MCF 10A (cell line): ENCODE measurements around the gene SVBP. TPM values are rescaled to one million over a fixed set of nuclear protein-coding genes. Genes with fewer than 3 reads are reported as not detected.
A peak's percentile ranks its signal among the peaks of the same experiment; 100 is the strongest.
"Not testable (repeated sequence)": the region's sequence is repeated elsewhere in the genome, so short reads cannot be mapped to it uniquely, and the experiment has no call there.

ENCODE experiments used
- BruUV-seq: library from RNA; stranded (reverse); fragments of 400-500 nt; replicated peaks from 2 replicates; lab custom pipeline; 2021; lab: Mats Ljungman, UMichigan
- CTCF ChIA-PET: fragments of 300-600 bp; sonication (Branson Sonifier 250); formaldehyde crosslinking; extraction: SDS; loops from one replicate; lab custom pipeline; 2021; ENCODE audit warnings: antibody characterized with exemption, inconsistent platforms; lab: Yijun Ruan, JAX
- POLR2A ChIA-PET: fragments of 300-600, 350-650 bp; sonication (Branson Sonifier 250); formaldehyde crosslinking; extraction: SDS; loops from one replicate; lab custom pipeline; 2020; ENCODE audit warnings: antibody characterized with exemption, inconsistent platforms; lab: Yijun Ruan, JAX
- DNase-seq: peaks from one replicate; pipeline ENCODE4 v3.0.0-alpha.2; 2018; ENCODE audit not compliant: unreplicated experiment
- H3K27ac Mint-ChIP-seq: one replicate; pipeline ENCODE4 v1.8.0; 2022; ENCODE audit warnings: mild to moderate bottlenecking, low read depth, mixed read lengths; ENCODE audit not compliant: unreplicated experiment
- H3K27me3 Mint-ChIP-seq: one replicate; pipeline ENCODE4 v1.8.0; 2022; ENCODE audit warnings: mixed read lengths; ENCODE audit not compliant: insufficient read depth, unreplicated experiment
- H3K36me3 Mint-ChIP-seq: one replicate; pipeline ENCODE4 v1.8.0; 2022; ENCODE audit warnings: mild to moderate bottlenecking, moderate library complexity, mixed read lengths; ENCODE audit not compliant: insufficient read depth, unreplicated experiment
- H3K4me1 Mint-ChIP-seq: one replicate; pipeline ENCODE4 v1.8.0; 2022; ENCODE audit warnings: mixed read lengths; ENCODE audit not compliant: insufficient read depth, unreplicated experiment
- H3K4me3 Mint-ChIP-seq: one replicate; pipeline ENCODE4 v1.8.0; 2022; ENCODE audit warnings: mild to moderate bottlenecking, moderate library complexity, mixed read lengths; ENCODE audit not compliant: unreplicated experiment
- H3K9me3 Mint-ChIP-seq: one replicate; pipeline ENCODE4 v1.8.0; 2022; ENCODE audit warnings: mixed read lengths; ENCODE audit not compliant: unreplicated experiment
- intact Hi-C: fragments of 100-400 bp; cut with micrococcal nuclease; formaldehyde crosslinking; loops from 2 replicates; pipeline ENCODE4 v1.14.1; 2022
- total RNA-seq: library from RNA; stranded (reverse); gene quantifications from 2 replicates; pipeline ENCODE4 v1.2.3, GENCODE V29; 2022
- TF ChIP-seq, protein P1 (sequence below): fragments of 200-600 bp; IDR thresholded peaks from one replicate; pipeline ENCODE4 v1.8.0; 2022; ENCODE audit warnings: antibody characterized with exemption, mild to moderate bottlenecking; ENCODE audit not compliant: unreplicated experiment

Gene SVBP
- total RNA-seq, 1 experiment from 2014 or later, result 15.7 TPM

DNA sequence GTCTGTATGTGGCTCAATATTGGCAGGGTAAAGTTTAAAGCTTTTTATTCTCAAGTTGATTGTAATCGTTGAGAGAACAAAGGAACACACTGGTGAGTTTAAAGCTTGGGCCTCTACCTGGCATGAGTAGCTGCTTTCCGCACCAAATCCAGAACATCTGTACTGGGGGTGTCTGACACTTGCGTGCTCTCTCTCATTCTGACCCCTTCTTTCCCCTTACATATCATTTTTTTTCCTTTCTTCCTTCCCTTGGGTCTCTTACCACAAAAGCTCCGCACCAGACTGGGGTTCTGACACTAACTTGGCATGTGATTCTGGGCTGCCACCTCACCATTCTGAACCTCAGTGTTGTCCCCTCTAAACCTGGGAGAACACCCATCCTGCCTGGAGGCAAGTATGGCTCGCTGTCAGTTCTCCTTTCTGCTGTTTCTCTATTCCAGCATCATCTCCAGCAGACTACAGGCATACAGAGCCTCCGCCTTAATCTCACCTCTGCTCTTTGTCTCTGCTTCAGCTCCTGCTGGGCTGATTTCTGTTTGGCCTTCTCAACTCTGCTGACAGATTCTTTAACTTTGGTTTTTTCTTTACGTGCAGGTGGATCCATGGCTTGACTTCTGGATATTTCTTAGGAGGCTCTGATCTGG, 1.1 kb downstream of the SVBP start:
- intact Hi-C loops, result no loop called here
- peaks cover 21% of the 10 kb centered on the region for H3K4me1 Mint-ChIP-seq

DNA sequence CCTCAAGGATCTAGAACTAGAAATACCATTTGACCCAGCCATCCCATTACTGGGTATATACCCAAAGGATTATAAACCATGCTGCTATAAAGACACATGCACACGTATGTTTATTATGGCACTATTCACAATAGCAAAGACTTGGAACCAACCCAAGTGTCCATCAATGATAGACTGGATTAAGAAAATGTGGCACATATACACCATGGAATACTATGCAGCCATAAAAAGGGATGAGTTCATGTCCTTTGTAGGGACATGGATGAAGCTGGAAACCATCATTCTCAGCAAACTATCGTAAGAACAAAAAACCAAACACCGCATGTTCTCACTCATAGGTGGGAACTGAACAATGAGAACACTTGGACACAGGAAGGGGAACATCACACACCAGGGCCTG, 2.4 kb downstream of the SVBP start:
- H3K27me3 Mint-ChIP-seq, intact Hi-C loops, DNase-seq, H3K27ac Mint-ChIP-seq, H3K4me3 Mint-ChIP-seq, BruUV-seq, H3K9me3 Mint-ChIP-seq: not testable (repeated sequence)
- Mint-ChIP-seq H3K36me3 (peaks cover 10% of the 10 kb centered on the region), H3K4me1 (peaks cover 15% of the 10 kb centered on the region)
- ChIA-PET POLR2A (interaction anchor here (3.8 to 11.5 kb wide), 2 partner anchors 31 to 48 kb away, joined by 56 to 88 read pairs; partner anchors contain the start of genes C1orf50, P3H1 and ZNF691), CTCF (interaction anchor here (0.5 to 0.6 kb wide), 2 partner anchors 258 to 575 kb away, joined by 3 read pairs; partner anchors contain the start of genes MED8 and SZT2)

More for the DNA sequence above, 1.1 kb downstream of the SVBP start:
- peak overlapping the region; percentile 74 for H3K27ac Mint-ChIP-seq
- peak; percentile 3 for DNase-seq
- H3K9me3 Mint-ChIP-seq, result no peaks in the 10 kb centered on the region
- no peaks in the 10 kb centered on the region for H3K27me3 Mint-ChIP-seq
- CTCF ChIA-PET, result interaction anchor here (0.5 to 1.0 kb wide), 3 partner anchors 39 to 1299 kb away, joined by 3 to 4 read pairs (median 3); no protein-coding TSS in a partner anchor
- POLR2A ChIA-PET, result interaction anchor here (0.6 to 11.5 kb wide), 19 partner anchors 9 to 538 kb away, joined by 3 to 88 read pairs (median 4); partner anchors contain the start of genes C1orf50, P3H1, PPIH and ZNF691
- peak overlapping the region; percentile 71 for H3K4me3 Mint-ChIP-seq
- TF ChIP-seq, protein P1, sequence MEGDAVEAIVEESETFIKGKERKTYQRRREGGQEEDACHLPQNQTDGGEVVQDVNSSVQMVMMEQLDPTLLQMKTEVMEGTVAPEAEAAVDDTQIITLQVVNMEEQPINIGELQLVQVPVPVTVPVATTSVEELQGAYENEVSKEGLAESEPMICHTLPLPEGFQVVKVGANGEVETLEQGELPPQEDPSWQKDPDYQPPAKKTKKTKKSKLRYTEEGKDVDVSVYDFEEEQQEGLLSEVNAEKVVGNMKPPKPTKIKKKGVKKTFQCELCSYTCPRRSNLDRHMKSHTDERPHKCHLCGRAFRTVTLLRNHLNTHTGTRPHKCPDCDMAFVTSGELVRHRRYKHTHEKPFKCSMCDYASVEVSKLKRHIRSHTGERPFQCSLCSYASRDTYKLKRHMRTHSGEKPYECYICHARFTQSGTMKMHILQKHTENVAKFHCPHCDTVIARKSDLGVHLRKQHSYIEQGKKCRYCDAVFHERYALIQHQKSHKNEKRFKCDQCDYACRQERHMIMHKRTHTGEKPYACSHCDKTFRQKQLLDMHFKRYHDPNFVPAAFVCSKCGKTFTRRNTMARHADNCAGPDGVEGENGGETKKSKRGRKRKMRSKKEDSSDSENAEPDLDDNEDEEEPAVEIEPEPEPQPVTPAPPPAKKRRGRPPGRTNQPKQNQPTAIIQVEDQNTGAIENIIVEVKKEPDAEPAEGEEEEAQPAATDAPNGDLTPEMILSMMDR, result no peak
- TSS peak; percentile 56 for BruUV-seq
- H3K36me3 Mint-ChIP-seq, result peaks cover 10% of the 10 kb centered on the region

DNA sequence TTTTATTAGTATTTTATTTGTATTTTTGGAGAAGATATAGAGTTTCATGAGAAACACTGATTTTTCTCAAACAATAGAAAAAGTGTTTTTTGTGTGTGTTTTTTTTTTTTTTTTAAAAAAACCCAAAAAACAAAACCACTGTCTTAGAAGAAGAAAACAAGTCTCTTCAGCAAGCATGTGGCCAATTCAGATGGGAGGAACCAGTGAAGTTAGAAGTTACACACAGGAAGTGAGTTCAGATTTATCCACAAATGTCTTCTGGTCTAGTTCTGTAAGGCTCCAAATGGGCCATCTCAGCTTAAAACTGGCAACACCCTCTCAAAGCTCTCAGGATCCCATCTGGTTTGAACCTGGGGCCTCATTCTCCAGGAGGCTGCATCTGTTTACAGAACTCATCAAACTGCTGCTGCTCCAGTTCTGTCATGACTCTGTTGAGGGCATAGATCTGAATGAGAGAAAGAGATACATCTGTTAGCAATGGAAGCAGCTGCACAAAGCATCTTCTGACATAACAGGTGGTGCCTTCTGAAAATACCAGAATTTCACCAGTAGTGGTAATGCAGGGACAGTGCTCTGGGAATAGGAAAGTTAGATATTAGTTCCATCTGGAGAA, 10.0 kb downstream of the SVBP start:
- peaks cover 5% of the 10 kb centered on the region for H3K36me3 Mint-ChIP-seq
- H3K9me3 Mint-ChIP-seq, result no peaks in the 10 kb centered on the region
- ChIA-PET CTCF (interaction anchor here (1.9 kb wide), 1 partner anchor 267 kb away, joined by 6 read pairs; no protein-coding TSS in a partner anchor), POLR2A (interaction anchor here (1.2 to 1.4 kb wide), 2 partner anchors 9 to 40 kb away, joined by 4 read pairs; no protein-coding TSS in a partner anchor)
- TF ChIP-seq, protein P1, result no peak
- BruUV-seq, result no TSS peak
- H3K4me1 Mint-ChIP-seq, result no peaks in the 10 kb centered on the region
- DNase-seq, result no peak
- intact Hi-C loops, result no loop called here
- no peak overlapping the region for H3K4me3 Mint-ChIP-seq
- no peak overlapping the region for H3K27ac Mint-ChIP-seq
- H3K27me3 Mint-ChIP-seq, result no peaks in the 10 kb centered on the region

DNA sequence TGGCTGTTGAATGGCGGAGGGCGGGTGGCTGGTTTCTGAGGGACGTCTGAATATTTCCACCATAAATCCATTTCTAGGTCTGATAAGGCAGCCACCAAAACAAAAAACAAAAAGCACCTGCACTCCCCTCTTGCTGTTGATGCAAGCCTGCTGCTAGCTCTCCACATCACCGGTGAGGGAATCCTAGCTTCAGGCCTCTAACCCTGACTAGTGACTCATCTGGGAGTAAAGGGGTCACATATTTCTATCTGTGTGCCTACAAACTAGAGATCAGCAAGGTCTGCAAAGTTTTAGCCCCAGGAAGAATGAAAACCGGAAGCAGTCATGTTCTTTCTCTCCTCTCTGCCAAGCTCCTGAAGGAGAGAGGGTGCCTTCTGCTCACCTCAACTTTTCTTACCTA, 10.6 kb downstream of the SVBP start:
- CTCF ChIA-PET, result interaction anchor here (1.9 kb wide), 1 partner anchor 267 kb away, joined by 6 read pairs; no protein-coding TSS in a partner anchor
- Mint-ChIP-seq H3K4me3 (no peak overlapping the region), H3K27me3 (no peaks in the 10 kb centered on the region), H3K27ac (no peak overlapping the region), H3K36me3 (peaks cover 5% of the 10 kb centered on the region), H3K4me1 (no peaks in the 10 kb centered on the region), H3K9me3 (no peaks in the 10 kb centered on the region)
- intact Hi-C loops, result no loop called here
- no TSS peak for BruUV-seq
- POLR2A ChIA-PET, result interaction anchor here (0.6 to 1.4 kb wide), 4 partner anchors 10 to 299 kb away, joined by 3 to 6 read pairs (median 4); partner anchors contain the start of gene YBX1
- no peak for DNase-seq
- TF ChIP-seq, protein P1, result no peak
